Upper lobe of left lung (tissue), 6 donors: ENCODE measurements around the gene DCTPP1. TPM values are rescaled to one million over a fixed set of nuclear protein-coding genes. Genes with fewer than 3 reads are reported as not detected.

ENCODE experiments used
- ATAC-seq, 2 donors: fragments of 200-7000 bp; cut with Tn5 transposase; one replicate each; pipeline ENCODE4 v1.9.1; 2022; ENCODE audit warnings: mild to moderate bottlenecking in 2 of 2, moderate library complexity in 2 of 2; ENCODE audit not compliant: low FRiP score in 2 of 2
- DNase-seq, 2 donors: peaks; one replicate each; pipeline ENCODE4 v3.0.0-alpha.2; 2019 to 2020
- H3K27ac ChIP-seq, 4 donors: fragments of 200-600 bp; sonication (generic); one replicate each; pipeline ENCODE4 v1.5.1; 2016 to 2019
- H3K27me3 ChIP-seq, 4 donors: fragments of 200-600 bp; sonication (generic); one replicate each; pipeline ENCODE4 v1.5.1; 2017 to 2019
- H3K36me3 ChIP-seq, 4 donors: fragments of 200-600 bp; sonication (generic); one replicate each; pipeline ENCODE4 v1.5.1; 2016 to 2019
- H3K4me1 ChIP-seq, 4 donors: fragments of 200-600 bp; sonication (generic); one replicate each; pipeline ENCODE4 v1.5.1; 2018 to 2019
- H3K4me3 ChIP-seq, 4 donors: fragments of 200-600 bp; sonication (generic); one replicate each; pipeline ENCODE4 v1.5.1; 2017 to 2019; ENCODE audit warnings: mild to moderate bottlenecking in 2 of 4, moderate library complexity in 1 of 4
- H3K9me3 ChIP-seq, 4 donors: fragments of 200-600 bp; sonication (generic); one replicate each; pipeline ENCODE4 v1.5.1; 2018 to 2019
- CTCF ChIP-seq, 6 experiments: fragments of 450-650 bp in 4 of 6; fragments of 200-600 bp in 2 of 6; sonication (generic) in 2 of 6; IDR thresholded peaks; one replicate each; pipeline ENCODE4 v1.5.1; 2016 to 2019; ENCODE audit warnings: antibody characterized with exemption in 6 of 6
- EP300 ChIP-seq, 4 donors: sonication (generic); formaldehyde crosslinking; IDR thresholded peaks; one replicate each; pipeline ENCODE4 v1.5.1; 2017; ENCODE audit warnings: antibody characterized with exemption in 4 of 4, control low read depth in 2 of 4
- POLR2A ChIP-seq, 4 donors: fragments of 450-650 bp; IDR thresholded peaks; one replicate each; pipeline ENCODE4 v1.5.1; 2016 to 2017; ENCODE audit warnings: antibody characterized with exemption in 4 of 4, mild to moderate bottlenecking in 2 of 4
- POLR2AphosphoS5 ChIP-seq, 2 donors: sonication (generic); formaldehyde crosslinking; IDR thresholded peaks; one replicate each; pipeline ENCODE4 v1.5.1; 2017; ENCODE audit warnings: antibody characterized with exemption in 2 of 2
- WGBS, 2 donors: methylation state at CpG; one replicate each; pipeline ENCODE4 v1.1.5; 2017 to 2018; 5-methylcytosine and 5-hydroxymethylcytosine counted together
- total RNA-seq, 6 donors: library from RNA; depleted of rRNA in 4 of 6; stranded (reverse); fragments of >200 nt in 4 of 6; gene quantifications; one replicate each; pipeline versions ENCODE4 v1.1.0 to v1.2.1, GENCODE V29; 2016 to 2021
- donor health status: DM: no; HTN: no; CAD: no; lungs with moderate emphysema.
- donor health status: DM: no; HTN: yes; CAD: no; lungs with severe emphysema.

The DCTPP1 gene
- total RNA-seq, 6 donors from 2014 or later, result 4.2 to 31.8 (median 20.0) TPM

GRCh38 chr16:30395992-30396585 lies 33.7 kb downstream of the DCTPP1 start:
- ATAC-seq (no peak), DNase-seq (no peak)
- TF ChIP-seq POLR2A (IDR thresholded peaks at IDR 0.05) (no peak), EP300 (IDR thresholded peaks at IDR 0.05) (no peak), POLR2AphosphoS5 (IDR thresholded peaks at IDR 0.05) (no peak), CTCF (IDR thresholded peaks at IDR 0.05) (no peak)
- WGBS, 2 donors, result 10 to 15% methylated on average over 13 of the region's 13 CpGs
- H3K27me3 ChIP-seq, result no peaks in the 10 kb centered on the region
- peak overlapping the region; percentile 62 to 95 (median 89) for H3K4me3 ChIP-seq
- peaks cover 17 to 51% (median 22%) of the 10 kb centered on the region in 4 donors for H3K4me1 ChIP-seq
- peaks cover 0 to 18% (median 10%) of the 10 kb centered on the region in 4 donors for H3K36me3 ChIP-seq
- H3K9me3 ChIP-seq, result no peaks in the 10 kb centered on the region
- peak overlapping the region; percentile 56 to 84 (median 72) for H3K27ac ChIP-seq

GRCh38 chr16:30395155-30395991 lies 34.5 kb downstream of the DCTPP1 start, which contains the start of gene ZNF48:
Gene ZNF48, plus strand, starts transcription at chr16:30395420. Its CDS starts 375 bp downstream, at chr16:30395795.
- WGBS, 2 donors, result 2 to 5% methylated on average over 4 to 32 of the region's 103 CpGs
- Histone ChIP-seq H3K4me1 (peaks cover 15 to 44% (median 22%) of the 10 kb centered on the region in 4 donors), H3K9me3 (no peaks in the 10 kb centered on the region), H3K36me3 (peaks cover 0 to 18% (median 10%) of the 10 kb centered on the region in 4 donors), H3K27me3 (no peaks in the 10 kb centered on the region), H3K27ac (peak within 1 kb of the TSS; percentile 56 to 84 (median 78)), H3K4me3 (peak within 1 kb of the TSS; percentile 62 to 95 (median 89))
- no peak for TF ChIP-seq EP300 (IDR thresholded peaks at IDR 0.05)
- peak in 1 of 4 donors; percentile 60 for TF ChIP-seq POLR2A (IDR thresholded peaks at IDR 0.05)
- peak; percentile 46 to 91 (median 83) for TF ChIP-seq CTCF (IDR thresholded peaks at IDR 0.05)
- peak; percentile 29 to 49 for TF ChIP-seq POLR2AphosphoS5 (IDR thresholded peaks at IDR 0.05)
- ATAC-seq (peak; percentile 96 to 98), DNase-seq (peak; percentile 88 to 96)

- Histone ChIP-seq H3K4me1 (peaks cover 12 to 37% (median 19%) of the 10 kb centered on the region in 4 donors), H3K36me3 (peaks cover 0 to 18% (median 10%) of the 10 kb centered on the region in 4 donors), H3K27me3 (no peaks in the 10 kb centered on the region), H3K4me3 (peak overlapping the region; percentile 62 to 95 (median 89)), H3K27ac (peak overlapping the region; percentile 56 to 84 (median 78)), H3K9me3 (no peaks in the 10 kb centered on the region)
- TF ChIP-seq CTCF (IDR thresholded peaks at IDR 0.05) (no peak), EP300 (IDR thresholded peaks at IDR 0.05) (no peak), POLR2A (IDR thresholded peaks at IDR 0.05) (no peak), POLR2AphosphoS5 (IDR thresholded peaks at IDR 0.05) (no peak)
- ATAC-seq (peak in 1 of 2 donors; percentile 66), DNase-seq (no peak)
- WGBS, 2 donors, result 10 to 11% methylated on average over 30 to 31 of the region's 31 CpGs
These were observed 35.2 kb downstream of the DCTPP1 start for GRCh38 chr16:30394592-30395154.

GRCh38 chr16:30383521-30383920 lies 46.3 kb downstream of the DCTPP1 start:
- H3K36me3 ChIP-seq, result no peaks in the 10 kb centered on the region
- no peak for TF ChIP-seq CTCF (IDR thresholded peaks at IDR 0.05)
- no peak overlapping the region for H3K4me3 ChIP-seq
- no peak overlapping the region for H3K27ac ChIP-seq
- H3K4me1 ChIP-seq, result peaks cover 5 to 8% (median 7%) of the 10 kb centered on the region in 4 donors
- 48 to 70% methylated on average over 2 of the region's 2 CpGs for WGBS, 2 donors
- no peaks in the 10 kb centered on the region for H3K9me3 ChIP-seq
- ATAC-seq (no peak), DNase-seq (no peak)
- H3K27me3 ChIP-seq, result no peaks in the 10 kb centered on the region
